HUES6 (cell line): Measurements from ENCODE around the gene SORBS1.

Source experiments
- H3K27ac ChIP-seq: 2 replicates; pipeline ENCODE4 v1.7.0; 2013; ENCODE audit warnings: low read depth, mild to moderate bottlenecking, low read length, inconsistent platforms
- H3K27me3 ChIP-seq: 2 replicates; pipeline ENCODE4 v1.6.1; 2013; ENCODE audit warnings: low read length; ENCODE audit not compliant: control insufficient read depth, insufficient read depth
- H3K36me3 ChIP-seq: 2 replicates; pipeline ENCODE4 v1.6.1; 2013; ENCODE audit warnings: low read length; ENCODE audit not compliant: control insufficient read depth, insufficient read depth
- H3K4me1 ChIP-seq: 2 replicates; pipeline ENCODE4 v1.6.1; 2013; ENCODE audit warnings: low read length; ENCODE audit not compliant: control insufficient read depth, insufficient read depth
- H3K4me3 ChIP-seq: 2 replicates; pipeline ENCODE4 v1.5.1; 2013; ENCODE audit warnings: low read depth, low read length
- H3K9ac ChIP-seq: one replicate; pipeline ENCODE4 v1.6.1; 2013; ENCODE audit warnings: mild to moderate bottlenecking, low read length
- H3K9me3 ChIP-seq: 2 replicates; pipeline ENCODE4 v1.6.1; 2013; ENCODE audit warnings: low read depth, low read length; ENCODE audit not compliant: control insufficient read depth, insufficient read depth

Gene SORBS1

GRCh38 chr10:95414844-95415485 lies 146.2 kb downstream of the SORBS1 start:
- H3K9ac ChIP-seq, result no peak overlapping the region

DNA sequence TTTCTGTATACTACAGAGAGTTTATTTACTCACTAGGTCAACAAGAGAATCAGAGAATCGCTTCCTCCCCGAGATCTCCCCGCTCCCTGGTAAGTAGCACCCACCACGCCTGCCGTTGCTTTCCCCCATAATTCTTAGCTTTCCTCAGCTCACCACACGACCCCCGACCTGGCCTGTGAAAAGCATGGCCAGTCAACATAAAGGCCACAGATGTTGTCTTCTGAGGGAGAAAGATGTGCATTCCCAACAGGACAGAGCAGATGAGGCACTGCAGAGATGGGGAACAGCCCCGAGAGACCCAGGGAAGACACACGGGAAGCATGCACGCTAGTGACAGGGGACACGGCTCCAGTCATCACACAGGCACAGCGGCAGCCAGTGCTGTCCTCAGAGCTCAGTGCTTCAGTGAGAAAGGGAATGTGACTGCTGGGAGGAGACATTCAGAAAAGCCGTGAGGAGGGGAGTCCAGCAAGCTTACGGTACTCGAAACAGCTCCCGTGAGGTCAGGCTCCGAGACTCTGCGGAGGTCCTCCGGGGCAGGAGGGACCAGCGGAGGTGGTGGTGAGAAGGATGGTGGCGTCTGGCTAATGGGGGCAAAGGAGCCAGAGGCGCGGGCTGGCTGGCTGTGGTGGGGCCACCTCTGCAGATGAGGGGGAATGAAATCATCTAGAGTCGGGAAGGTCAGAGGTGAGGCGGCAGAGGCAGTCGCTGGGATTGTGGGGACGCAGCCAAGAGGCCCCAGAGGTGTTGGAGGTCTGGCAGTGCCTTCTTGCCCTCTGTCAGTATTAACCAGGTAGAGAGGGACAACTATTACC lies 146.9 kb downstream of the SORBS1 start:
- Histone ChIP-seq H3K27me3 (no peaks in the 10 kb centered on the region), H3K9me3 (no peaks in the 10 kb centered on the region), H3K9ac (no peak overlapping the region), H3K4me3 (no peak overlapping the region), H3K36me3 (0 out of 2 replicates have a peak, but pooled peaks cover 3% of the 10 kb centered on the region), H3K4me1 (peaks cover 30% of the 10 kb centered on the region), H3K27ac (no peak overlapping the region)

More at GRCh38 chr10:95414844-95415485, 146.2 kb downstream of the SORBS1 start:
- Histone ChIP-seq H3K27ac (no peak overlapping the region), H3K4me1 (peaks cover 24% of the 10 kb centered on the region), H3K4me3 (no peak overlapping the region), H3K9me3 (no peaks in the 10 kb centered on the region), H3K36me3 (0 out of 2 replicates have a peak, but pooled peaks cover 3% of the 10 kb centered on the region), H3K27me3 (no peaks in the 10 kb centered on the region)

GRCh38 chr10:95413588-95413987 lies 147.6 kb downstream of the SORBS1 start:
- no peaks in the 10 kb centered on the region for H3K9me3 ChIP-seq
- 0 out of 2 replicates have a peak, but pooled peaks cover 3% of the 10 kb centered on the region for H3K36me3 ChIP-seq
- no peak overlapping the region for H3K9ac ChIP-seq
- H3K27ac ChIP-seq, result no peak overlapping the region
- H3K27me3 ChIP-seq, result no peaks in the 10 kb centered on the region
- peaks cover 36% of the 10 kb centered on the region for H3K4me1 ChIP-seq
- H3K4me3 ChIP-seq, result no peak overlapping the region

DNA sequence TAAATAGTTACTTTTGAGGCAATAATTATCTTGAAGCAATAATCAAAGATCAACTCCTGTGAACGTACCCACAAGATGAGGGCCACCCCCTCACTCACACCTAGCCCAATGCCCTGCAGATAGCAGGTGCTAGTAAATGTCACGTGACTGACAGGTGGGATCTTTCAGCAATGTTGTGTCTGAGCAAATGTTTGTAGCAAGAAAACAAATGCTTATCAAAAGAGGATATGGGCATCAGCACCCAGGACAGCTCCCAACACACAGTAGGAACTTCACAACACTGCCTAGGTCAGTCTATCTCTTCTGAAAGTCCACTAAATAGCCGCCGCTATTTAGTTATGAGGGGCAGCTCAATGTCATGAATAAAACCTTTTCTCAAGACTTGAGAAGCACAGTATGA lies 149.5 kb downstream of the SORBS1 start:
- Histone ChIP-seq H3K36me3 (peaks cover 9% of the 10 kb centered on the region; the same call in 1 of the 2 replicates), H3K27ac (no peak overlapping the region), H3K9ac (no peak overlapping the region), H3K4me1 (peaks cover 38% of the 10 kb centered on the region), H3K9me3 (no peaks in the 10 kb centered on the region), H3K4me3 (no peak overlapping the region), H3K27me3 (no peaks in the 10 kb centered on the region)

- peak overlapping the region; percentile 39 for H3K4me3 ChIP-seq
- H3K9me3 ChIP-seq, result no peaks in the 10 kb centered on the region
- peak overlapping the region; percentile 94 for H3K27ac ChIP-seq
- H3K27me3 ChIP-seq, result no peaks in the 10 kb centered on the region
- H3K36me3 ChIP-seq, result peaks cover 17% of the 10 kb centered on the region
- H3K4me1 ChIP-seq, result peaks cover 22% of the 10 kb centered on the region
- no peak overlapping the region for H3K9ac ChIP-seq
Observed at GRCh38 chr10:95408983-95409873, 151.9 kb downstream of the SORBS1 start.

GRCh38 chr10:95408148-95408960 lies 152.8 kb downstream of the SORBS1 start:
- peaks cover 22% of the 10 kb centered on the region for H3K4me1 ChIP-seq

GRCh38 chr10:95407546-95407945 lies 153.6 kb downstream of the SORBS1 start:
- Histone ChIP-seq H3K36me3 (peaks cover 17% of the 10 kb centered on the region), H3K4me1 (peaks cover 22% of the 10 kb centered on the region), H3K9me3 (no peaks in the 10 kb centered on the region), H3K27me3 (no peaks in the 10 kb centered on the region), H3K27ac (no peak overlapping the region), H3K9ac (no peak overlapping the region), H3K4me3 (no peak overlapping the region)

More at GRCh38 chr10:95408148-95408960, 152.8 kb downstream of the SORBS1 start:
- H3K27me3 ChIP-seq, result no peaks in the 10 kb centered on the region
- no peak overlapping the region for H3K9ac ChIP-seq
- H3K36me3 ChIP-seq, result peaks cover 17% of the 10 kb centered on the region
- no peaks in the 10 kb centered on the region for H3K9me3 ChIP-seq
- no peak overlapping the region for H3K4me3 ChIP-seq
- H3K27ac ChIP-seq, result peak overlapping the region; percentile 94; the same call in 1 of the 2 replicates

DNA sequence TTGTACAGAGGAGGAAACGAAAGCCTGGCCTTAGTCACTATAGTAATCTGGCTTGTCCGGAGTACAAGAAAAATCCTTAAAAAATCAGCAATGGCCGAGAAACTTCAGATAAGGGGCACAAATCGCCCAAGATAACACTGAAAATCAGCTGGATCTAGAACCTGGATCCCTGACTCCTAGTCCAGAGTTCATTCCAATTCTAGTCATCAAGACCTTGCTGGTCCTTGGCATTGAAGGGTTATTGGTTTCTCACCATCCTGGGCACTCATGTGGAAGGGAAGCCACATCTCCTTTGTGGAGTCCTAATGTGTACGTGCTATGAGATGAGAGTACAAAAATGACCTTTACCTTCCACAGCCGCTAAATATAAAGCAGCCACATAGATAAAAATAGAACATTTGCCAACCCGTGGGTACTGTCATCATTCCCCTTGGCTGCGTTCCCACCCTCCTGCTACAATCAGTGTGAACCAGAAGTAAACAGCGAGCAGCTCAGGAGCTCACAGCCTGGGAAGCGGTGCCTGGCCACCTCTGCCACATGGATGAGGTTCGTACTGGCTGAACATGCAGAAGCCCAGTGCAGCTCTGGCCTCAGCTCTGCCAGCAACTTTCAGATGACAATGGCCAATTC lies 154.4 kb downstream of the SORBS1 start:
- Histone ChIP-seq H3K36me3 (peaks cover 19% of the 10 kb centered on the region), H3K27me3 (no peaks in the 10 kb centered on the region), H3K4me1 (peaks cover 22% of the 10 kb centered on the region), H3K4me3 (no peak overlapping the region), H3K27ac (no peak overlapping the region), H3K9ac (no peak overlapping the region), H3K9me3 (no peaks in the 10 kb centered on the region)

- H3K9ac ChIP-seq, result no peak overlapping the region
- H3K27me3 ChIP-seq, result no peaks in the 10 kb centered on the region
- peaks cover 22% of the 10 kb centered on the region for H3K36me3 ChIP-seq
- H3K27ac ChIP-seq, result no peak overlapping the region
- H3K9me3 ChIP-seq, result no peaks in the 10 kb centered on the region
- H3K4me1 ChIP-seq, result peaks cover 20% of the 10 kb centered on the region
- no peak overlapping the region for H3K4me3 ChIP-seq
Observed at GRCh38 chr10:95405655-95406054, 155.5 kb downstream of the SORBS1 start.

DNA sequence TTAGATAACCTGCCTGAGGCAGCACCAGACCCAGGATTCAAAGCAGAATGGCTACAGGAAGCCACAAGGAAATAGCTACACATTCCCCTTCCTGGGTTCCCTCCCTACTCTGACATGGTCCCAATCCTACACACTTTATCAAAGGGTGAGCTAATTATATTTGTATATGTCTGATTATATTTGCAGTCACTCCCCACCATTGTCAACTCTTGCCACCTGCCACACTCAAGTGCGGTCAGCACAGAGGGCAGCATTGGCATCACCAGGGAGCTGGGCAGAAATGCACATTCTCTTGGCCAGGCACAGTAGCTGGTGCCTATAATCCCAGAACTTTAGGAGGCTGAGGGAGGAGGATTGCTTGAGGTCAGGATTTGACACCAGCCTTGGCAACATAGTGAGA lies 156.3 kb downstream of the SORBS1 start:
- peaks cover 12% of the 10 kb centered on the region for H3K4me1 ChIP-seq
- no peak overlapping the region for H3K4me3 ChIP-seq
- peaks cover 19% of the 10 kb centered on the region for H3K36me3 ChIP-seq
- no peaks in the 10 kb centered on the region for H3K27me3 ChIP-seq
- H3K9me3 ChIP-seq, result no peaks in the 10 kb centered on the region
- no peak overlapping the region for H3K27ac ChIP-seq
- H3K9ac ChIP-seq, result no peak overlapping the region
